Right cardiac atrium (tissue), 5 donors: Measurements from ENCODE around the gene FAT2. TPM values are rescaled to one million over a fixed set of nuclear protein-coding genes. Genes with fewer than 3 reads are reported as not detected.
"Not testable (repeated sequence)": the region's sequence is repeated elsewhere in the genome, so short reads cannot be mapped to it uniquely, and the experiment has no call there.

Experiments
- ATAC-seq, 2 donors: fragments of 200-7000 bp; cut with Tn5 transposase; one replicate each; pipeline versions ENCODE4 v1.8.0 to v1.9.1; 2020; ENCODE audit warnings: moderate library complexity in 2 of 2, mild to moderate bottlenecking in 1 of 2
- DNase-seq, 3 donors: peaks; one replicate each; pipeline ENCODE4 v3.0.0-alpha.2; 2020
- H3K27ac ChIP-seq: one replicate; pipeline ENCODE4 v1.5.1; 2013; ENCODE audit warnings: mild to moderate bottlenecking, low read length, control low read depth, moderate library complexity
- H3K27me3 ChIP-seq: one replicate; pipeline ENCODE4 v1.6.1; 2013; ENCODE audit not compliant: control insufficient read depth, insufficient read depth
- H3K4me1 ChIP-seq: one replicate; pipeline ENCODE4 v1.6.1; 2013; ENCODE audit warnings: low read length; ENCODE audit not compliant: control insufficient read depth, insufficient read depth
- H3K4me3 ChIP-seq: one replicate; pipeline ENCODE4 v1.5.1; 2013; ENCODE audit warnings: low read length, control low read depth
- H3K9me3 ChIP-seq: one replicate; pipeline ENCODE4 v1.6.1; 2013; ENCODE audit warnings: low read length; ENCODE audit not compliant: control insufficient read depth
- WGBS: extraction: QIAGEN DNeasy Blood & Tissue Kit; methylation state at CpG from one replicate; pipeline ENCODE4 v1.1.7; 2013; 5-methylcytosine and 5-hydroxymethylcytosine counted together
- intact Hi-C, 4 donors: fragments of 100-400 bp; cut with DNase I; formaldehyde crosslinking; loops; one replicate each; pipeline versions ENCODE4 v1.11.0 to v1.14.0; 2022 to 2023
- polyA plus RNA-seq: library from polyadenylated mRNA; stranded (reverse); fragments of 200-250 nt; gene quantifications from one replicate; pipeline ENCODE4 v1.2.3, GENCODE V29; 2013
- total RNA-seq, 4 donors: library from RNA; stranded (reverse); fragmentation: NEBNext Ultra II Directional; extraction: Animal tissue kit (Norgen Biotek cat#: 25700); gene quantifications; one replicate each; pipeline ENCODE4 v1.2.1, GENCODE V29; 2021
- donor health status: healthy with polysubstance abuse.
- donor health status: DM: no; HTN: yes; CAD: no.
- donor health status: DM: no; HTN: no; CAD: no.
- donor health status: DM: no; HTN: yes; CAD: no; lungs with severe emphysema.
- donor health status: DM: yes; HTN: yes; CAD: no.

FAT2 gene
- total and polyA plus RNA-seq, 5 donors, result under 0.01 to 0.03 TPM; not detected in 3

DNA sequence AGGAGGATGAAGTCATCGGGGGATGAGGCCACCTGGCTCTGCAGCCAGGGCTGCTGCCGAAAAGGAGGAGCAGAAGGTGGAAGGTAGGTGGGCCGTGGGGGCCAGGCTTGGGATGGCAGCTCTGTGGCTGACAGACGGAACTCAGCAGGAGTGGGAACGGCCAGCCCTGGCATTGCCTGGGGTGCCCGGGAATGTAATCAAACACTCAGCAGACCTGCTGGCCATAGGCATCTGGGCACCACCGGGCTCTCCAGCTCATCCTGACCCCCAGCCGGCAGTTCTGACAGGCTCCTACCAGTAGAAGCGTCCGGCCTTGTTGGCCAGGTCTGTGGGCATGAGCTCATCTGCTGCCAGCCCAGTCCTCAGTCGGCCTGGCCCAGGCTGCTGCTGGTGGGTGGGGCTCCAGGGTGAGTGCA is 4.3 kb upstream of the FAT2 start:
- 71% methylated on average over 11 of the region's 11 CpGs for WGBS
- intact Hi-C loops, result no loop called here
- ATAC-seq (peak; percentile 37 to 52), DNase-seq (no peak)
- Histone ChIP-seq H3K4me3 (no peak overlapping the region), H3K9me3 (no peaks in the 10 kb centered on the region), H3K4me1 (no peaks in the 10 kb centered on the region), H3K27me3 (no peaks in the 10 kb centered on the region), H3K27ac (no peak overlapping the region)

DNA sequence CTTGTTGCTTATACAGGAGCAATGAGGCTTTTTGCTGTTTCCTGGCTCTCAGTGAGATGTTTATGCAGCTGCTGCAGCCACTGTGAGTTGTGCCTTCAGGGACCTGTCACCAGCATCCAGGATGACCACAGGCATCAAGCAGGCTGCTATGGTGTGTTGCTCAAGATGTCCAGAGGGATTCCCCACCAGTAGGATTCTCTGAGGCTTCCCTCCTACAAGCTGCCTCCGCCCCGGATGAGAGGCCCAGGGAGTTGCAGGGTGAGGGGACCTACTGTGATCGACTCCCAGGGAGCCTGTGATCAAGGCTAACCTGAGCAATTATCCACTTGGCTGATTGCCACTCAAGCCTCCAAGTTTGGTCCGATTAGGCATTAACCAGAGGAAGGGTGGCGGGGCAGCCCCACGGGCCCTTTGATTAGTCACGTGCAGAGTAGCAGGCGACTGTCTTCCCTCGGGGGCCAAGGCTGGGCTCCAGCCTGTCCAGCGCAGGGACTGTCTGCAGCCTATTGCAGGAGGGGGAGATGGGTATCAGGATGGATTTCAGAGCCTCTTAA is 1.8 kb upstream of the FAT2 start:
- intact Hi-C loops, result no loop called here
- H3K27me3 ChIP-seq, result no peaks in the 10 kb centered on the region
- no peaks in the 10 kb centered on the region for H3K4me1 ChIP-seq
- H3K9me3 ChIP-seq, result no peaks in the 10 kb centered on the region
- ATAC-seq, result no peak
- no peak overlapping the region for H3K4me3 ChIP-seq
- DNase-seq, result no peak
- WGBS, result 70% methylated on average over 10 of the region's 10 CpGs
- H3K27ac ChIP-seq, result no peak overlapping the region

DNA sequence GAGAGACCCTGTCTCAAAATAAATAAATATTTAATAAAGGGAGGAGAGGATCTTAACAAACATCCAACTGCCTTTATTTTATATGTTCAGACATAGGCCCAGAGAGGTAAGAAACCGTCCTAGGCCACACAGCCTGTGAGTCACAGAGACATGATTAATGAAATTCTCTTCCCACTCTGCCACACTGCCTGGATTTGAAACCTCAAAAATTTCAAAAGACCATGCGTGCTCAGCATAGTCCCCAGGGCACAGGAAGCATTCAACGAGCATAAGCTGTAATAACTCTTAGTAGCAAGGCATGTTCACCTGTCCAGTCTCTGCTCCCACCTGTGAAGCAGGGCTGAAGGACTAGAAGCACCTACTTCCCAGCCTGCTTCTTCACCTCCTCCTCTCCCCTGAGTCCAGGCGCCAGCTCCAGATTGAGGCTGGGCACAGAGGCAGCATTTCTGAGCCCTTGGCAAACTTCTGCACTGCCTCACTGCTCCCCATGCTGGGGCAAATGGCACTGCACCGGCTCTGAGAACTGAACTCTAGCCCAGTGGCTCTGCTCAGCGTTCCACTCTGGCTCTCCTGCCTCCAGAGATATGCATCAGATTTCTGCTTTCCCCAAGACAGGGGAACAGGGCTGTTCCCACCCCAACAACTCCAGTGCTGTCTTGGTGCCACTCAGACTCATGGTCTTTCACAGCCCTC is 1.1 kb downstream of the FAT2 start:
- Histone ChIP-seq H3K27ac (no peak overlapping the region), H3K4me1 (no peaks in the 10 kb centered on the region), H3K9me3 (no peaks in the 10 kb centered on the region), H3K4me3 (no peak overlapping the region), H3K27me3 (no peaks in the 10 kb centered on the region)
- WGBS, result 79% methylated on average over 6 of the region's 6 CpGs
- intact Hi-C loops, result no loop called here
- no peak for ATAC-seq
- no peak for DNase-seq

DNA sequence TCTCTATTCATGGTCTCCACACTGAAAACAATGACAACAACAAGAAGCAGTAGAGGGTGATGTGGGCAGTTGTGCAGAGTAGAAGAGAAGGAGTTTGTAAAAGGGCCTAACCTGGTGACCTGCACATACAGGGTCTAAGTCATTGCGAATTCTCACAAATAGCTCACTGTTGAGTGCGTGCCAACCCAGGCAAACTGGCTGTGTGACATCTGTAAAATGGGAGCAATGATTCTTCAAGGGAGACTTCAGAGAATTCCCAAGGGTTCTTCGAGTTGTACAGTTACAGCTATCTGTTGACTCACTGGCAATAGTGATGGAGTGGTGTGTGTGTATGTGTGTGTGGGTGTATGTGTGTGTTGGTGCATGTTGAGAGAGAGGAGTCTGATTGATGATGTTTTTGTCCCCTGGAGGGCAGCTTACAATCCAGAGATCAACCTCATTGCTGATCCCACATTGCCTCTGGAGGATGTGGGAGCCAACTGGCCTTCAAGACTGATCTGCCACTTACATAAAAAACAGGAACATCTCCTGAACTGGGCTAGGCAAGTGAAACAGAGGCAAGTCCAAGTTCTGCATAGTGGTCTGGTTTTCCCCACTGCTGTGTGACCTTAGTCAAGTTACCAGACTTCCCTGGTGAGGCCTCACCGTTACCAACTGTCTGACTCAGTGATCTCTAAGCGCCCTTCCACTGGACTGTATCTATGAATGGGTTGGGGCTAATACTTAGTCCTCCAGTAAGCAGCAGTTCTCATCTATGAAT is 3.2 kb downstream of the FAT2 start:
- WGBS, result 95% methylated on average over 5 of the region's 5 CpGs
- Histone ChIP-seq H3K27ac (no peak overlapping the region), H3K4me3 (no peak overlapping the region), H3K27me3 (no peaks in the 10 kb centered on the region), H3K9me3 (no peaks in the 10 kb centered on the region), H3K4me1 (no peaks in the 10 kb centered on the region)
- intact Hi-C loops, result no loop called here
- ATAC-seq (no peak), DNase-seq (no peak)

DNA sequence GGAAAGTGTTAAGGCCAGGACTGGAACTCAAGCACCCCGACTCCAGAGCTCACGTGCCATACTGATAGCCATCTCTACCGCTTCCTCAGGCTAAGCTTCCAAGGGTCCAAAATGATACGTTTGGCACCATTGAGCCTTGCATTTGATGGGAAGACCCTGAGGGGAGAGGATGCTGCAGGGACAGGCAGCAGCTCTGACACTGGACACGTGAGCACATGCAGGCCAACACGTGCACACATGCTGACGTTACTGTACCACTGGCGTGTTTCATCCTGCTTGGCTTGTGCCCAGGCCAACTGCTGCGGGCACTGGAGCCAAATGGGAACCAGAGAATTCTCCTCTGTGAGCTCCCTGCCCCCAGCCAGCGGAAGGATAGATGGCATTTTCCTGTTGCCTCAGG is 5.2 kb downstream of the FAT2 start:
- WGBS, result 61% methylated on average over 10 of the region's 10 CpGs
- Histone ChIP-seq H3K4me1 (no peaks in the 10 kb centered on the region), H3K9me3 (no peaks in the 10 kb centered on the region), H3K27ac (no peak overlapping the region), H3K27me3 (no peaks in the 10 kb centered on the region), H3K4me3 (no peak overlapping the region)
- intact Hi-C loops, result no loop called here
- no peak for ATAC-seq
- peak in 2 of 3 donors; percentile 29 to 59 for DNase-seq

DNA sequence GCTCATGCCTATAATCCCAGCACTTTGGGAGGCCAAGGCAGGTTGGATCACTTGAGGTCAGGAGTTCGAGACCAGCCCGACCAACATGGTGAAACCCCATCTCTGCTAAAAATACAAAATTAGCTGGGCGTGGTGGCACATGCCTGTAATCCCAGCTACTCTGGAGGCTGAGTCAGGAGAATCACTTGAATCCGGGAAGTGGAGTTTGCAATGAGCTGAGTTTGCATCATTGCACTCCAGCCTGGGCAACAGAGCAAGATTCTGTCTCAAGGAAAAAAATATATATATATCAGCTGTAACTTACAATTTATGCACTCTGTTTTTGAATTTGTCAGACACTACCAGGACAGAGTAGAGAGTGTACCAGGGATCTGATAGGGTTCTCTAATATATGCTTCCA is 5.8 kb downstream of the FAT2 start:
- H3K27ac ChIP-seq, DNase-seq, H3K27me3 ChIP-seq, H3K4me3 ChIP-seq, H3K9me3 ChIP-seq, H3K4me1 ChIP-seq, ATAC-seq, intact Hi-C loops: not testable (repeated sequence)
- WGBS, result 65% methylated on average over 4 of the region's 4 CpGs

DNA sequence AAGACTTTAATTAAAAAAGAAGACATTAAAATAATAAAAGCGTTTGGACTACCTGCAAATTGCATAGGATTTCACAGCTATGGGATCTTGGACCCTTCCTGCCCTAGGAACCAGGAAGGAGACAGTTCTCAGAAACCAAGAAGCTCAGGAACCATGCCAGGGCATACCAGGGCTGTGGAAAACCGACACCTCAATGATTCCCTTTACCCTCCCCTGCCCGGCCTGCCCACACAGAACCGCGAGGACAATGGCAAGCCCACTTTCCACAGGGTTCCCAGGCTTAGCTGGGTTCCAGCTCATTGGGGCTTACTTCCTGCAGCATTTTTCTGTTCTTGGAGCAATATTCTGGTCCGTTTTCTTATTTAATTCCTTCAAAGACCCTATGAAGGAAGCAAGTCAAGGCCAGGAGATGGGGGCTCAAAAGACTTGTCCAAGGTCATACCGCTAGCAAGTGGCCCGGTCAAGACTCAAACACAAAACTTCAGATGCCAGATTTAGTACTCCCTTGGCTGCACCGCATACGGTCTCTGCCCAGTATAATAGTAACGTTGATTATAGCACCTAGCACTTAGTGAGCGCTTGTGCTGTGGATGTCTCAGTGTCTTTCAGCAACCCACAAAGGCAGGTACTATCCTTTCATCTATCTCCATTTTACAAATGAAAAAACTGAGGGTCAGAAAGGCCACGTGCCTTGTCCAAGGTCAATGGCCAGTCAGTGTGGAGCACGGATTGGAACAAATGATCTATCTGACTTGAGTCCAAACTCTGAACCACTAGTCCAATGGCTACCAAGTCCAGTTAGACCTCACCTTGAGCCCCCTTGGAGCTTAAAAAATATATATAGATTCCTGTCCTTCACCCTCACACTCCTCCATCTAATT is 6.8 kb downstream of the FAT2 start:
- no peak for DNase-seq
- WGBS, result 87% methylated on average over 14 of the region's 14 CpGs
- Histone ChIP-seq H3K27ac (no peak overlapping the region), H3K4me3 (no peak overlapping the region), H3K27me3 (no peaks in the 10 kb centered on the region), H3K9me3 (no peaks in the 10 kb centered on the region), H3K4me1 (no peaks in the 10 kb centered on the region)
- intact Hi-C loops, result no loop called here
- no peak for ATAC-seq

DNA sequence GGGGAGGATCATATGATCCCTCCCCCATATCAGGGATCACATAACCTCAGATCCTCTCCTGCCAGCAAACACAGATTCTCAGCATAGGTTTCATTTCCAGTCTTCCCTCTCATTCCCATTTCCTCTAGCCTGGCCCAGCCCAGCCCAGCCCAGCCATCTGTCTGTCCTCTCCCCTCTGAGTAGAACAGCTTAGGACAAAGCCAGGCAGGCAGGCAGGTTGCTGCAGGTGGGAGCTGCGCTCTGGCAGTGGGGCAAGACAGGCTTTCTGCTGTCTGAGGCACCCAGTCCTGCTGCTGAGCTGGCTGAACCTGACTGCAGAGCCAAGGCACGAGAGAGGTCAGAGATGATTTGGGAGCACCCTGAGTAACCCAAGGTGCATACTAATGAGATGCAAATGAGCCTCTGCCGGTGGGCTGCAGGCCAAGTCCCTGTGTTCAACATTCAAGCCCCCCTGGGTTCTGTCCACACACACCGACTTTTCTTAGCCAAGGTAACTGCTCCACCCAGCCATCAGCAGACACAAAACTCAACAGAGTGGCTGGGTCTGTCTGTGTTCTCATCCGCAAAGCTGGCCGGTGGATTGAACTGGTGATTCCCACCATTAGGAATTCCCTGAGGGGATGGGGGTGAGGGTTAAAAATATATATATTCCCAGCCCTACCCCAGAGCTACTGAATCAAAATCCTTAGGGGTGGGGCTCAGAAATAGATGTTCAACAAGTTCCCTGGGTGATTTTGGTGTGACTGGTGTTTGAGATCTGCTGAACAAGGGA is 9.1 kb downstream of the FAT2 start:
- DNase-seq (no peak), ATAC-seq (no peak)
- Histone ChIP-seq H3K4me3 (no peak overlapping the region), H3K4me1 (no peaks in the 10 kb centered on the region), H3K27me3 (no peaks in the 10 kb centered on the region), H3K27ac (no peak overlapping the region), H3K9me3 (no peaks in the 10 kb centered on the region)
- intact Hi-C loops, result no loop called here
- 61% methylated on average over 6 of the region's 6 CpGs for WGBS

DNA sequence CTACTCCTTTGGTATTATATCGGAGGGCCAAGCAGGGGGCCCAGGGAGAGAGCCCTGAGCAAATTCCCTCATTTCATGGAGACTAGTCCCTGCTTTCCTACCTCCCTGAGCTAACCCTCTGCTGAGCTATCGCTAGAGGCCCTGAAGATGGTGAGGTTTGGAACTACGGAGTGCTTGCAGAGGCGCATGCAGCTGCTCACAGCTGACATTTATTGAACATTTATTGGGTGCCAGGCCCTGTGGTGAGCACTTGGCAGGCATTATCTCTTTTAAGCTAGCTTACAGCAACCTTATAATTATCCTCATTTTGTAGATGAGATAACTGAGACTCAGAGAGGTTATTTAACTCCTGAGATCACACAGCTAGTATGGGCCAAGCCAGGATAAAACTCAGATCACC is 9.8 kb downstream of the FAT2 start:
- intact Hi-C loops, result no loop called here
- H3K4me3 ChIP-seq, result no peak overlapping the region
- ATAC-seq, result no peak
- WGBS, result 96% methylated on average over 4 of the region's 4 CpGs
- no peak overlapping the region for H3K27ac ChIP-seq
- DNase-seq, result no peak
- H3K4me1 ChIP-seq, result no peaks in the 10 kb centered on the region
- no peaks in the 10 kb centered on the region for H3K9me3 ChIP-seq
- no peaks in the 10 kb centered on the region for H3K27me3 ChIP-seq

DNA sequence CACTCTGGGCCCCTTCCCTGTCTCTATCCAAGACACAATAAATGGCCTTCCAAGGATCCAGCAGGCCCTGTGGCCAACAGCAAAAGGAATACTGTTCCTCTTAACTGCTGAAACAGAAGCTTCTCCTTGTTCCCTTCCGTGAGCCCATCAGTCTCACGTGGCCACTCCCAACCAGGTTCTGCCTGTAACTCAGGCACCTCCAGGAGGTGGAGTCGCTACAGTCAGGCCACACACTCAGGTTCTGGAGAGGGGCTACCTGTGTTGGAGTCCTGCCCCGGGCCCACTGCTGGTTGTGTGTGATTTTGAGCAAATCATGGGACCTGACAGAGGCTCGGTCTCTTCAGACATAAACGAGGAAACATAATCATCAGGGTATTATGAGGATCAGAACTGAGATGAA is 10.3 kb downstream of the FAT2 start:
- DNase-seq (no peak), ATAC-seq (no peak)
- Histone ChIP-seq H3K27me3 (no peaks in the 10 kb centered on the region), H3K4me1 (no peaks in the 10 kb centered on the region), H3K27ac (no peak overlapping the region), H3K9me3 (no peaks in the 10 kb centered on the region), H3K4me3 (no peak overlapping the region)
- WGBS, result 81% methylated on average over 6 of the region's 6 CpGs
- intact Hi-C loops, result no loop called here
